Measurements from ENCODE around the gene CWC27.

- no peak for TF ChIP-seq ZNF558 (tag by site-specific recombination; IDR thresholded peaks at IDR 0.05)
- TF ChIP-seq CTCF (tag by site-specific recombination; IDR thresholded peaks at IDR 0.05) = no peak
- TF ChIP-seq ZNF645 (tag by site-specific recombination; IDR thresholded peaks at IDR 0.05) = no peak
- TF ChIP-seq ZNF398 (tag by site-specific recombination; IDR thresholded peaks at IDR 0.05) = no peak
- no peak for TF ChIP-seq ZNF501 (tag by site-specific recombination; IDR thresholded peaks at IDR 0.05)
These were observed 292.7 kb downstream of the CWC27 start for GRCh38 chr5:65061250-65061973.
